ENCODE data around the gene MUC13. TPM values are rescaled to one million over a fixed set of nuclear protein-coding genes. Genes with fewer than 3 reads are reported as not detected.

Gene MUC13
- polyA plus RNA-seq, 1 donor from 2014 or later = not detected

GRCh38 chr3:124939661-124940060 lies 5.1 kb upstream of the MUC13 start:
- Histone ChIP-seq H3K4me2 (ENCODE audit: low read length) (no peak overlapping the region), H3K4me3 (ENCODE audit: low read length) (no peak overlapping the region), H2AFZ (ENCODE audit: low read depth, low read length) (no peak overlapping the region), H3F3A (ENCODE audit: insufficient read depth, low read length, poor library complexity, severe bottlenecking) (no peaks in the 10 kb centered on the region), H3K36me3 (ENCODE audit: insufficient read depth, low read length) (no peaks in the 10 kb centered on the region), H3K79me2 (replicated peaks; ENCODE audit: insufficient read depth, low read length) (no peaks in the 10 kb centered on the region), H3K9me2 (ENCODE audit: insufficient read depth, low read length) (no peaks in the 10 kb centered on the region), H3K27me3 (ENCODE audit: insufficient read depth, low read depth, low read length) (no peaks in the 10 kb centered on the region), H3K27ac (ENCODE audit: low read length) (no peak overlapping the region), H3K9ac (ENCODE audit: low read length) (no peak overlapping the region), H4K20me1 (ENCODE audit: insufficient read depth) (no peaks in the 10 kb centered on the region), H3K9me3 (ENCODE audit: low read length) (no peaks in the 10 kb centered on the region)
- TF ChIP-seq RAD21 (conservative IDR thresholded peaks at IDR 0.05) = no peak
- TF ChIP-seq TAF1 (IDR thresholded peaks at IDR 0.05; ENCODE audit: low read depth) = no peak

- Histone ChIP-seq H3K9me3 (ENCODE audit: low read length) (no peaks in the 10 kb centered on the region), H3K27ac (ENCODE audit: low read length) (no peak overlapping the region), H2AFZ (ENCODE audit: low read depth, low read length) (no peak overlapping the region), H3K9ac (ENCODE audit: low read length) (no peak overlapping the region), H3K27me3 (ENCODE audit: insufficient read depth, low read depth, low read length) (no peaks in the 10 kb centered on the region), H3F3A (ENCODE audit: insufficient read depth, low read length, poor library complexity, severe bottlenecking) (no peaks in the 10 kb centered on the region), H3K4me3 (ENCODE audit: low read length) (no peak overlapping the region), H3K4me2 (ENCODE audit: low read length) (no peak overlapping the region), H3K36me3 (ENCODE audit: insufficient read depth, low read length) (no peaks in the 10 kb centered on the region), H3K79me2 (replicated peaks; ENCODE audit: insufficient read depth, low read length) (no peaks in the 10 kb centered on the region), H4K20me1 (ENCODE audit: insufficient read depth) (no peaks in the 10 kb centered on the region), H3K9me2 (ENCODE audit: insufficient read depth, low read length) (no peaks in the 10 kb centered on the region)
- no peak for TF ChIP-seq EP300 (conservative IDR thresholded peaks at IDR 0.05; ENCODE audit: poor library complexity, severe bottlenecking)
- no peak for TF ChIP-seq SMC3 (conservative IDR thresholded peaks at IDR 0.05; ENCODE audit: poor library complexity)
- TF ChIP-seq RAD21 (conservative IDR thresholded peaks at IDR 0.05) = no peak
- no peak for TF ChIP-seq EZH2 (IDR thresholded peaks at IDR 0.05; ENCODE audit: borderline replicate concordance, insufficient read depth, low read length, poor library complexity, severe bottlenecking)
- TF ChIP-seq CTCF (IDR thresholded peaks at IDR 0.05; ENCODE audit: poor library complexity, severe bottlenecking) = no peak
- TF ChIP-seq, protein P1, sequence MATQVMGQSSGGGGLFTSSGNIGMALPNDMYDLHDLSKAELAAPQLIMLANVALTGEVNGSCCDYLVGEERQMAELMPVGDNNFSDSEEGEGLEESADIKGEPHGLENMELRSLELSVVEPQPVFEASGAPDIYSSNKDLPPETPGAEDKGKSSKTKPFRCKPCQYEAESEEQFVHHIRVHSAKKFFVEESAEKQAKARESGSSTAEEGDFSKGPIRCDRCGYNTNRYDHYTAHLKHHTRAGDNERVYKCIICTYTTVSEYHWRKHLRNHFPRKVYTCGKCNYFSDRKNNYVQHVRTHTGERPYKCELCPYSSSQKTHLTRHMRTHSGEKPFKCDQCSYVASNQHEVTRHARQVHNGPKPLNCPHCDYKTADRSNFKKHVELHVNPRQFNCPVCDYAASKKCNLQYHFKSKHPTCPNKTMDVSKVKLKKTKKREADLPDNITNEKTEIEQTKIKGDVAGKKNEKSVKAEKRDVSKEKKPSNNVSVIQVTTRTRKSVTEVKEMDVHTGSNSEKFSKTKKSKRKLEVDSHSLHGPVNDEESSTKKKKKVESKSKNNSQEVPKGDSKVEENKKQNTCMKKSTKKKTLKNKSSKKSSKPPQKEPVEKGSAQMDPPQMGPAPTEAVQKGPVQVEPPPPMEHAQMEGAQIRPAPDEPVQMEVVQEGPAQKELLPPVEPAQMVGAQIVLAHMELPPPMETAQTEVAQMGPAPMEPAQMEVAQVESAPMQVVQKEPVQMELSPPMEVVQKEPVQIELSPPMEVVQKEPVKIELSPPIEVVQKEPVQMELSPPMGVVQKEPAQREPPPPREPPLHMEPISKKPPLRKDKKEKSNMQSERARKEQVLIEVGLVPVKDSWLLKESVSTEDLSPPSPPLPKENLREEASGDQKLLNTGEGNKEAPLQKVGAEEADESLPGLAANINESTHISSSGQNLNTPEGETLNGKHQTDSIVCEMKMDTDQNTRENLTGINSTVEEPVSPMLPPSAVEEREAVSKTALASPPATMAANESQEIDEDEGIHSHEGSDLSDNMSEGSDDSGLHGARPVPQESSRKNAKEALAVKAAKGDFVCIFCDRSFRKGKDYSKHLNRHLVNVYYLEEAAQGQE (IDR thresholded peaks at IDR 0.05; ENCODE audit: borderline replicate concordance) = no peak
- no peak for TF ChIP-seq POLR2AphosphoS5 (IDR thresholded peaks at IDR 0.05)
- TF ChIP-seq MXI1 (conservative IDR thresholded peaks at IDR 0.05; ENCODE audit: poor library complexity, severe bottlenecking) = no peak
- TF ChIP-seq TAF1 (IDR thresholded peaks at IDR 0.05; ENCODE audit: low read depth) = no peak
These were observed 4.3 kb upstream of the MUC13 start for GRCh38 chr3:124938896-124939295.

DNA sequence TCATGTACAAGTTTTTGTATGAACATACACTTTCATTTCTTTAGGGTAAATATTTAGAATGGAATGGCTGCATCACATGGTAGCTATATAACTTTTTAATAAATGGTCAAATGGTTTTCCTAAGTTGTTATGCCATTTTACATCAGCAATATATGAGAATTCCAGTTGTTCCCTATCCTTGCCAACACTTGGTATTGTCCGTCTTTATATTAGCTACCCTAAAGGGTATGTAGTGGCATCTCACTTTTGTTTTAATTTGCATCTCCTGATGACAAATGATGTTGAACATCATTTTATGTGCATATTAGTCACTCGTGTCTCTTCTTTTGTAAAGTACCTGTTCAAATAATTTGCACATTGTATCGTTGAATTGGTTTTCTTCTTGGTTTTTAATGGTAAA lies 2.5 kb upstream of the MUC13 start:
- Histone ChIP-seq H3K79me2 (replicated peaks; ENCODE audit: insufficient read depth, low read length) (no peaks in the 10 kb centered on the region), H3K27ac (ENCODE audit: low read length) (no peak overlapping the region), H3F3A (ENCODE audit: insufficient read depth, low read length, poor library complexity, severe bottlenecking) (no peaks in the 10 kb centered on the region), H3K4me3 (ENCODE audit: low read length) (no peak overlapping the region), H3K4me2 (ENCODE audit: low read length) (no peak overlapping the region), H2AFZ (ENCODE audit: low read depth, low read length) (no peak overlapping the region), H3K27me3 (ENCODE audit: insufficient read depth, low read depth, low read length) (no peaks in the 10 kb centered on the region), H3K9me2 (ENCODE audit: insufficient read depth, low read length) (no peaks in the 10 kb centered on the region), H3K9me3 (ENCODE audit: low read length) (no peaks in the 10 kb centered on the region), H3K9ac (ENCODE audit: low read length) (no peak overlapping the region), H3K36me3 (ENCODE audit: insufficient read depth, low read length) (no peaks in the 10 kb centered on the region), H4K20me1 (ENCODE audit: insufficient read depth) (no peaks in the 10 kb centered on the region)
- no peak for TF ChIP-seq MXI1 (conservative IDR thresholded peaks at IDR 0.05; ENCODE audit: poor library complexity, severe bottlenecking)
- TF ChIP-seq, protein P1 (IDR thresholded peaks at IDR 0.05; ENCODE audit: borderline replicate concordance) = no peak
- no peak for TF ChIP-seq EP300 (conservative IDR thresholded peaks at IDR 0.05; ENCODE audit: poor library complexity, severe bottlenecking)
- TF ChIP-seq RAD21 (conservative IDR thresholded peaks at IDR 0.05) = no peak
- no peak for TF ChIP-seq SMC3 (conservative IDR thresholded peaks at IDR 0.05; ENCODE audit: poor library complexity)
- no peak for TF ChIP-seq CTCF (IDR thresholded peaks at IDR 0.05; ENCODE audit: poor library complexity, severe bottlenecking)
- no peak for TF ChIP-seq EZH2 (IDR thresholded peaks at IDR 0.05; ENCODE audit: borderline replicate concordance, insufficient read depth, low read length, poor library complexity, severe bottlenecking)
- no peak for TF ChIP-seq POLR2AphosphoS5 (IDR thresholded peaks at IDR 0.05)
- TF ChIP-seq TAF1 (IDR thresholded peaks at IDR 0.05; ENCODE audit: low read depth) = no peak

All from neural cell (in vitro differentiated cells).